Ovary (tissue), 3 donors: ENCODE results near the gene ZNF775.

ENCODE experiments used
- EP300 ChIP-seq: sonication (generic); formaldehyde crosslinking; IDR thresholded peaks from one replicate; pipeline ENCODE4 v1.6.1; 2017; ENCODE audit warnings: antibody characterized with exemption
- POLR2A ChIP-seq: fragments of 450-650 bp; IDR thresholded peaks from one replicate; pipeline ENCODE4 v1.6.1; 2017; ENCODE audit warnings: antibody characterized with exemption, mild to moderate bottlenecking, moderate library complexity
- TF ChIP-seq, protein P1 (sequence below), 3 donors: fragments of 450-650 bp in 2 of 3; fragments of 200-600 bp in 1 of 3; IDR thresholded peaks; one replicate each; pipeline versions ENCODE4 v1.5.1 to v1.8.0; 2016 to 2022; ENCODE audit warnings: antibody characterized with exemption in 3 of 3, mild to moderate bottlenecking in 1 of 3
- donor health status: DM: no; HTN: no; CAD: no.

DNA sequence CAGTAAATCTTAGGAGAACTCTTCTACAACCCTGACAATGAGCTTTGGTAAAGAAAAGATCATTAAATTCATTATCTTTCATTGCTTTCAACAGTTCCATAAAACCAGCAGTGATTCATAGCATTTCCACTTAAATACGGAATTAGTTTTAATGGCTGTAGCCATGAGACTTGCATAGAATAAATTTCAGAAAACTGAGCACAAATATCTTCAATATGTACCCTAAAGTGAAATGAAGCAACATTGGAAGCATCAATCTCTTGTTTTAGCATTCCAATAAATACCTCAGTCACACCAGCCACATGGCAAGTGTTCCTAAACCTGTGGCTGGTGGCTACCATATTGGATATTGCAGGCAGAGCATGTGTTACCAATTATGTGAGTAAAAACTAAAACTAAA is 34.1 kb upstream of the ZNF775 start:
- TF ChIP-seq, protein P1, sequence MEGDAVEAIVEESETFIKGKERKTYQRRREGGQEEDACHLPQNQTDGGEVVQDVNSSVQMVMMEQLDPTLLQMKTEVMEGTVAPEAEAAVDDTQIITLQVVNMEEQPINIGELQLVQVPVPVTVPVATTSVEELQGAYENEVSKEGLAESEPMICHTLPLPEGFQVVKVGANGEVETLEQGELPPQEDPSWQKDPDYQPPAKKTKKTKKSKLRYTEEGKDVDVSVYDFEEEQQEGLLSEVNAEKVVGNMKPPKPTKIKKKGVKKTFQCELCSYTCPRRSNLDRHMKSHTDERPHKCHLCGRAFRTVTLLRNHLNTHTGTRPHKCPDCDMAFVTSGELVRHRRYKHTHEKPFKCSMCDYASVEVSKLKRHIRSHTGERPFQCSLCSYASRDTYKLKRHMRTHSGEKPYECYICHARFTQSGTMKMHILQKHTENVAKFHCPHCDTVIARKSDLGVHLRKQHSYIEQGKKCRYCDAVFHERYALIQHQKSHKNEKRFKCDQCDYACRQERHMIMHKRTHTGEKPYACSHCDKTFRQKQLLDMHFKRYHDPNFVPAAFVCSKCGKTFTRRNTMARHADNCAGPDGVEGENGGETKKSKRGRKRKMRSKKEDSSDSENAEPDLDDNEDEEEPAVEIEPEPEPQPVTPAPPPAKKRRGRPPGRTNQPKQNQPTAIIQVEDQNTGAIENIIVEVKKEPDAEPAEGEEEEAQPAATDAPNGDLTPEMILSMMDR (IDR thresholded peaks at IDR 0.05): no peak
- no peak for TF ChIP-seq POLR2A
- TF ChIP-seq EP300: no peak
